ENCODE data around the gene ANKHD1. TPM values are rescaled to one million over a fixed set of nuclear protein-coding genes. Genes with fewer than 3 reads are reported as not detected.

ANKHD1 gene
- total and polyA plus RNA-seq, 4 donors: 33.2 to 116 (median 60.1) TPM

DNA sequence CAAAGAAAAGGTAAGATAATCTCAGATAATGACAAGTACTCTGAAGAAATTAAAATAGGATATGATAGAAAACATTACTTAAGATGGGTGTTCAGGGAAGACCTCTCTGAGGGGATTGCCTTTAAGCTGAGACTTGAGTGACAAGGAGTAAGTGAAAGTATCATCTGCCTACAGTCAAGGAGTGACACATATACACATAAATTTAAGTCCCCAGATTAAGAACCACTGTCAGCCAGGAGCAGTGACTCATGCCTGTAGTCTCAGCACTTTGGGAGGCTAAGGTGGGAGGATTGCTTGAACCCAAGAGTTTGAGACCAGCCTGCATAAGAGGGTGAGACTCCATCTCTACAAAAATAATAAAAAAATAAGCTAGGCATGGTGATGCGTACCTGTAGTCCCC, 19.7 kb upstream of the ANKHD1 start:
- TF ChIP-seq FOXA1 (IDR thresholded peaks at IDR 0.05) (no peak), EGR1 (IDR thresholded peaks at IDR 0.05; ENCODE audit: low read depth in 2 of 2) (no peak), SP1 (IDR thresholded peaks at IDR 0.05) (no peak), YY1 (IDR thresholded peaks at IDR 0.05) (no peak), RAD21 (IDR thresholded peaks at IDR 0.05) (no peak), HNF4G (IDR thresholded peaks at IDR 0.05) (no peak), JUND (IDR thresholded peaks at IDR 0.05) (no peak), NR2F2 (IDR thresholded peaks at IDR 0.05) (no peak), MAX (IDR thresholded peaks at IDR 0.05) (no peak), HNF4A (conservative IDR thresholded peaks at IDR 0.05) (no peak), TAF1 (conservative IDR thresholded peaks at IDR 0.05) (no peak)
- TF ChIP-seq, protein P1, sequence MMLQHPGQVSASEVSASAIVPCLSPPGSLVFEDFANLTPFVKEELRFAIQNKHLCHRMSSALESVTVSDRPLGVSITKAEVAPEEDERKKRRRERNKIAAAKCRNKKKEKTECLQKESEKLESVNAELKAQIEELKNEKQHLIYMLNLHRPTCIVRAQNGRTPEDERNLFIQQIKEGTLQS (IDR thresholded peaks at IDR 0.05): no peak
- H3K4me1 ChIP-seq (ENCODE audit: control insufficient read depth in 4 of 4, insufficient read depth in 4 of 4, low read length in 3 of 4): peaks cover 0 to 2% (median 0%) of the 10 kb centered on the region in 4 donors
- DNase-seq (ENCODE audit: low spot score): no peak
- no peaks in the 10 kb centered on the region for H3K9me3 ChIP-seq (ENCODE audit: control insufficient read depth in 4 of 4, low read length in 3 of 4)
- no peaks in the 10 kb centered on the region for H3K27me3 ChIP-seq (ENCODE audit: control insufficient read depth in 4 of 4, insufficient read depth in 4 of 4, low read length in 3 of 4)
- no peak overlapping the region for H3K27ac ChIP-seq (ENCODE audit: low read depth in 1 of 2, low read length in 2 of 2)
- 95% methylated on average over 1 of the region's 1 CpG for WGBS
- no peak overlapping the region for H3K9ac ChIP-seq (ENCODE audit: low read depth in 1 of 2, low read length in 2 of 2)
- no peaks in the 10 kb centered on the region for H3K36me3 ChIP-seq (ENCODE audit: control insufficient read depth in 4 of 4, insufficient read depth in 3 of 4, low read depth in 1 of 4, low read length in 3 of 4)
- H3K4me3 ChIP-seq (ENCODE audit: low read depth in 1 of 3, low read length in 3 of 3): no peak overlapping the region

GRCh38 chr5:140382866-140383265, 18.8 kb upstream of the ANKHD1 start:
- no peak for DNase-seq (ENCODE audit: low spot score)
- Histone ChIP-seq H3K9ac (ENCODE audit: low read depth in 1 of 2, low read length in 2 of 2) (no peak overlapping the region), H3K27me3 (ENCODE audit: control insufficient read depth in 4 of 4, insufficient read depth in 4 of 4, low read length in 3 of 4) (no peaks in the 10 kb centered on the region), H3K9me3 (ENCODE audit: control insufficient read depth in 4 of 4, low read length in 3 of 4) (no peaks in the 10 kb centered on the region), H3K36me3 (ENCODE audit: control insufficient read depth in 4 of 4, insufficient read depth in 3 of 4, low read depth in 1 of 4, low read length in 3 of 4) (no peaks in the 10 kb centered on the region), H3K4me1 (ENCODE audit: control insufficient read depth in 4 of 4, insufficient read depth in 4 of 4, low read length in 3 of 4) (peaks cover 0 to 2% (median 0%) of the 10 kb centered on the region in 4 donors), H3K4me3 (ENCODE audit: low read depth in 1 of 3, low read length in 3 of 3) (no peak overlapping the region), H3K27ac (ENCODE audit: low read depth in 1 of 2, low read length in 2 of 2) (no peak overlapping the region)
- no peak for TF ChIP-seq HNF4A (conservative IDR thresholded peaks at IDR 0.05)
- no peak for TF ChIP-seq GABPA (IDR thresholded peaks at IDR 0.05 in 1 of 2, conservative IDR thresholded peaks at IDR 0.05 in 1 of 2)
- no peak for TF ChIP-seq SP1 (IDR thresholded peaks at IDR 0.05)
- TF ChIP-seq TAF1 (conservative IDR thresholded peaks at IDR 0.05): no peak
- TF ChIP-seq, protein P2, sequence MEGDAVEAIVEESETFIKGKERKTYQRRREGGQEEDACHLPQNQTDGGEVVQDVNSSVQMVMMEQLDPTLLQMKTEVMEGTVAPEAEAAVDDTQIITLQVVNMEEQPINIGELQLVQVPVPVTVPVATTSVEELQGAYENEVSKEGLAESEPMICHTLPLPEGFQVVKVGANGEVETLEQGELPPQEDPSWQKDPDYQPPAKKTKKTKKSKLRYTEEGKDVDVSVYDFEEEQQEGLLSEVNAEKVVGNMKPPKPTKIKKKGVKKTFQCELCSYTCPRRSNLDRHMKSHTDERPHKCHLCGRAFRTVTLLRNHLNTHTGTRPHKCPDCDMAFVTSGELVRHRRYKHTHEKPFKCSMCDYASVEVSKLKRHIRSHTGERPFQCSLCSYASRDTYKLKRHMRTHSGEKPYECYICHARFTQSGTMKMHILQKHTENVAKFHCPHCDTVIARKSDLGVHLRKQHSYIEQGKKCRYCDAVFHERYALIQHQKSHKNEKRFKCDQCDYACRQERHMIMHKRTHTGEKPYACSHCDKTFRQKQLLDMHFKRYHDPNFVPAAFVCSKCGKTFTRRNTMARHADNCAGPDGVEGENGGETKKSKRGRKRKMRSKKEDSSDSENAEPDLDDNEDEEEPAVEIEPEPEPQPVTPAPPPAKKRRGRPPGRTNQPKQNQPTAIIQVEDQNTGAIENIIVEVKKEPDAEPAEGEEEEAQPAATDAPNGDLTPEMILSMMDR (IDR thresholded peaks at IDR 0.05; ENCODE audit: low read depth, low read length, missing input control): no peak
- TF ChIP-seq ZBTB33 (IDR thresholded peaks at IDR 0.05): no peak
- no peak for TF ChIP-seq FOXA2 (IDR thresholded peaks at IDR 0.05)
- TF ChIP-seq NR2F2 (IDR thresholded peaks at IDR 0.05): no peak
- no peak for TF ChIP-seq JUND (IDR thresholded peaks at IDR 0.05)
- no peak for TF ChIP-seq REST (IDR thresholded peaks at IDR 0.05)
- no peak for TF ChIP-seq MAX (IDR thresholded peaks at IDR 0.05)
- no peak for TF ChIP-seq EGR1 (IDR thresholded peaks at IDR 0.05; ENCODE audit: low read depth in 2 of 2)
- no peak for TF ChIP-seq FOXA1 (IDR thresholded peaks at IDR 0.05)
- TF ChIP-seq RAD21 (IDR thresholded peaks at IDR 0.05): no peak
- no peak for TF ChIP-seq RXRA (IDR thresholded peaks at IDR 0.05)
- TF ChIP-seq, protein P1 (IDR thresholded peaks at IDR 0.05): no peak
- TF ChIP-seq YY1 (IDR thresholded peaks at IDR 0.05): no peak
- no peak for TF ChIP-seq HNF4G (IDR thresholded peaks at IDR 0.05)
